Neutrophil (primary cell): Measurements from ENCODE around the gene DOK3.

Experiments used
- H3K27ac ChIP-seq: fragments of 200-600 bp; sonication (generic); 2 replicates; pipeline ENCODE4 v1.5.1; 2016; ENCODE audit warnings: mild to moderate bottlenecking, moderate library complexity
- H3K27me3 ChIP-seq: fragments of 200-600 bp; sonication (generic); 2 replicates; pipeline ENCODE4 v1.6.0; 2016; ENCODE audit warnings: mild to moderate bottlenecking
- H3K36me3 ChIP-seq: fragments of 200-600 bp; sonication (generic); 2 replicates; pipeline ENCODE4 v1.5.1; 2017
- H3K4me1 ChIP-seq, 2 experiments: fragments of 200-600 bp in 1 of 2; sonication (generic) in 1 of 2; 1 replicate in 1 of 2; 2 replicates in 1 of 2; pipeline versions ENCODE4 v1.5.1 to v1.6.1; 2013 to 2016; ENCODE audit warnings: low read depth in 1 of 2, low read length in 1 of 2, mild to moderate bottlenecking in 1 of 2, moderate library complexity in 1 of 2; ENCODE audit not compliant: control insufficient read depth in 1 of 2, insufficient read depth in 1 of 2
- H3K4me3 ChIP-seq, 2 experiments: fragments of 200-600 bp in 1 of 2; sonication (generic) in 1 of 2; 1 replicate in 1 of 2; 2 replicates in 1 of 2; pipeline ENCODE4 v1.5.1; 2013 to 2016; ENCODE audit warnings: low read depth in 1 of 2, low read length in 1 of 2, mild to moderate bottlenecking in 1 of 2, moderate library complexity in 1 of 2
- H3K9me3 ChIP-seq: fragments of 200-600 bp; sonication (generic); 2 replicates; pipeline ENCODE4 v1.5.1; 2016
- TF ChIP-seq, protein P1 (sequence below): fragments of 200-600 bp; sonication (generic); IDR thresholded peaks from 2 replicates; pipeline ENCODE4 v1.5.1; 2016; ENCODE audit warnings: antibody characterized with exemption

The DOK3 gene

DNA sequence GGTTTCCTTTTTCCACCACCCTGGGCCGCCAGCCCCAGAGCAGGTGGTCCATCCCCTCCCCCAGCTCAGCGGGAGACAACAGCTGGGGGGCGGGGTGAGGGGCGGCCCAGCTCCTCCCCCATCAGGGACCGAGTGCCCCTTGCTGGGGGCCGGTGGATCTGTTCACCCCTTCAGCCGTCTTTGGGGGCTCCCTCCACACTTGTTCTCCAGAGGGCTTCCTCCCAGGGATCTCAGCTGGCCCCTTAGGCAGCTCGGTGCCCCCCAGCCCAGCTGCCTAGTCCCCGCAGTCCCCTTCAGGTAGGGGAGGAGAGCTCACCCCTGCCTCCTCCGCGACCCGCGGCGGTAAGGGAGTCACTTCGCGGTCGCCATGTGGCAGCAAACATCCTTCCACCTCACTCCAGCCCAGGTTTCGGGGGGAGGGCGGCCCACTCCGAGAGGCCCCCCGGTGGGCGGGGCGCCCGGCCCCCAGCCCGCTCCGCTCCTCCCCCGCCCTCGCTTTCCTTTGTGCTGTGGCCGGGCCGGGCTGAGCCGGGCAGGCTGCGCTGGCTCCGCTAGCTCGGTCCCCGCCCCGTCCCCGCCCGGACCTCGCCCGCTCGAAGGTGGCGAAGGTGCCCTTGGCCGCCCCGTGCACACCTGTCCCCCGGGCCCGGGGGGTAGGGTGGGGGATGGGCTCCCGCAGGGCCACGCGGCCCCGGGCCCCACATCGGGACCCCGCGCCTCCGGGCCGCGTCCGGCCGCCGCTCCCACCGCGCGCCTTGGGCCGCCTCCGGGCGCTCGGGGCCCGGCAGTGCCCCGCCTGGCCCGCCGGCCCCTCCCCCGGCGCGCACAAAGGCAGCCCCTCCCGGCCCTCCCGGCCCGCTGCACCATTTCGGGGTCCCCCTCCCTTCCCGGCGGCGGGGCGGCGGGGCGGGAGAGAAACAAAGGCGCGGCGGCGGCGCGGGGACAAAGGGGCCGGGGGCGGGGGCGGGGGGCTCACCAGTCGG lies 36.9 kb downstream of the DOK3 start:
- Histone ChIP-seq H3K4me3 (peak overlapping the region; percentile 25 to 64), H3K27me3 (peaks cover 66% of the 10 kb centered on the region), H3K4me1 (peaks cover 27 to 49% of the 10 kb centered on the region in 2 experiments), H3K9me3 (no peaks in the 10 kb centered on the region), H3K36me3 (peaks cover 6% of the 10 kb centered on the region), H3K27ac (no peak overlapping the region)
- TF ChIP-seq, protein P1, sequence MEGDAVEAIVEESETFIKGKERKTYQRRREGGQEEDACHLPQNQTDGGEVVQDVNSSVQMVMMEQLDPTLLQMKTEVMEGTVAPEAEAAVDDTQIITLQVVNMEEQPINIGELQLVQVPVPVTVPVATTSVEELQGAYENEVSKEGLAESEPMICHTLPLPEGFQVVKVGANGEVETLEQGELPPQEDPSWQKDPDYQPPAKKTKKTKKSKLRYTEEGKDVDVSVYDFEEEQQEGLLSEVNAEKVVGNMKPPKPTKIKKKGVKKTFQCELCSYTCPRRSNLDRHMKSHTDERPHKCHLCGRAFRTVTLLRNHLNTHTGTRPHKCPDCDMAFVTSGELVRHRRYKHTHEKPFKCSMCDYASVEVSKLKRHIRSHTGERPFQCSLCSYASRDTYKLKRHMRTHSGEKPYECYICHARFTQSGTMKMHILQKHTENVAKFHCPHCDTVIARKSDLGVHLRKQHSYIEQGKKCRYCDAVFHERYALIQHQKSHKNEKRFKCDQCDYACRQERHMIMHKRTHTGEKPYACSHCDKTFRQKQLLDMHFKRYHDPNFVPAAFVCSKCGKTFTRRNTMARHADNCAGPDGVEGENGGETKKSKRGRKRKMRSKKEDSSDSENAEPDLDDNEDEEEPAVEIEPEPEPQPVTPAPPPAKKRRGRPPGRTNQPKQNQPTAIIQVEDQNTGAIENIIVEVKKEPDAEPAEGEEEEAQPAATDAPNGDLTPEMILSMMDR, result no peak

DNA sequence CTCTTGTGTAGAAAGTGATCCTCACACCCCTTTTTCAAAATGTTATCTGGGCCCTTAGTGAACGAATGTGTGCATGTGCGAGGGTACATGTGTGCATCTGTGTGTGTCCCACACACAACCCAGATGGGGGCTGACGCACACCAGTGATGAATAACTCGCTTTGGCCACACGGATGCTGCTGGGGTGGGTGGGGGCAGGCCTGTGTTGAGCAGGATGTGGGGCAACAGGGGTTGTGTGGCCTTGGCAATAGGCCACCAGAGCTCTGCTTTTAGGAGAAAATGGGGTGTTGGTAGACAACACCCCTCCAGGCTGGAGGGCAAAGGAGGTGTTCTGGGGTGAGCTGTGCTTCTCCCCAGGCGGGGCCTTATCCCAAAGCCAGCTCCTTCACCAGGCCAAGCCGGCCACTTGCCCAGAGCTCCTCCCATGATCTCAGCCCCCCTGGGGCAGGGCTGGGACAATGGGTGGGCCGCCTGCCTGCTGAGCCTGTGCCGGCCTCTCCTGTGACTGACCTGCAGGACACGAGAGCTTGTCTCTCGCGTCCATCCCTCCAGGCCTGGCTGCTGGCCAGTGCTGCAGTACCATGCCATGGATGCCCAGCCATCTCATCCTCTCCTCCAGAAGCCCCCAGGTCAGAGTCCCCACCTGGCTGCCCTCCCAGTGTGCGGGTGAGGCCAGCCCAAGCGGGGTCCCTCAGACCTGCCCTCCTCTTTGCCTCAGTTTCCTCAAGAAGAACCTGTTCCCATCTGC lies 37.8 kb downstream of the DOK3 start:
- Histone ChIP-seq H3K27ac (no peak overlapping the region), H3K4me3 (no peak overlapping the region), H3K36me3 (no peaks in the 10 kb centered on the region), H3K4me1 (peaks cover 25 to 47% of the 10 kb centered on the region in 2 experiments), H3K9me3 (no peaks in the 10 kb centered on the region), H3K27me3 (peaks cover 66% of the 10 kb centered on the region)
- TF ChIP-seq, protein P1, result no peak

DNA sequence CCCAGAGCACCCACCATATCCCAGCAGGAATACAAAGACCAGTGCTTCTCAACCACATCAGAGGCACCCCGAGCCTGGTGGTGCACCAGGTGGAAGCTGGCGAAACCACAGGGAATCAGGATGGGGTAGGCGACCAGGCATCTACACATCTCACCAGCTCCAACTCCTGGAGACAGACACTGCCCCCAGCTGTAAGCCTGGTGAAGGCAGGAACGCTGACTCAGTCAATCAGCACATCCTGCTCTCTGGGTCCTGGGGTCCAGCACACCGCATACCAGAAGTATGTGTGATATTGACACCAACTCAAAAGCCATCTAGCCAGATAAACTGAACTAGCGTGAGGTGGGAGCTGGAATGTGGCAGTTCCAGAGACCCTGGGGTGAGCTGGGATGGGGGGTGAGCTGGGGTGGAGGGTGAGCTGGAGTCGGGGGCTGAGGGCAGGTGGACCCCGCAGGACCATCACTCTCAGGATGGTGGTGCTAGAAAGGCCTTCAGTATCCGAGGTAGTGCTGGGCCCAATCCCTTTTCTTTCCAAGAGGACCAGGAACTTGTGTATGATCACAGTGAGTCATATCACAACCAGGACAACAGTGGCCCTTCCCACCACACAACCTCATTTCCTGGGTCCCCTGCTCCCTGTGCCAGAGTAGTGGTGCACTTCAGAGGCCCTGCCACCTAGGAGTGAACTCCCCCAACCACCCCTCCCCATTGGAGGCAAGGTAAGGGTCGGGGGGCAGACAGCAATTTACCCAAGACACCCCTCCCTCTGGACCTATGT lies 38.7 kb downstream of the DOK3 start:
- no peak overlapping the region for H3K4me3 ChIP-seq
- H3K4me1 ChIP-seq, result peaks cover 25 to 47% of the 10 kb centered on the region in 2 experiments
- peaks cover 66% of the 10 kb centered on the region for H3K27me3 ChIP-seq
- no peaks in the 10 kb centered on the region for H3K9me3 ChIP-seq
- TF ChIP-seq, protein P1, result no peak
- no peak overlapping the region for H3K27ac ChIP-seq
- no peaks in the 10 kb centered on the region for H3K36me3 ChIP-seq

DNA sequence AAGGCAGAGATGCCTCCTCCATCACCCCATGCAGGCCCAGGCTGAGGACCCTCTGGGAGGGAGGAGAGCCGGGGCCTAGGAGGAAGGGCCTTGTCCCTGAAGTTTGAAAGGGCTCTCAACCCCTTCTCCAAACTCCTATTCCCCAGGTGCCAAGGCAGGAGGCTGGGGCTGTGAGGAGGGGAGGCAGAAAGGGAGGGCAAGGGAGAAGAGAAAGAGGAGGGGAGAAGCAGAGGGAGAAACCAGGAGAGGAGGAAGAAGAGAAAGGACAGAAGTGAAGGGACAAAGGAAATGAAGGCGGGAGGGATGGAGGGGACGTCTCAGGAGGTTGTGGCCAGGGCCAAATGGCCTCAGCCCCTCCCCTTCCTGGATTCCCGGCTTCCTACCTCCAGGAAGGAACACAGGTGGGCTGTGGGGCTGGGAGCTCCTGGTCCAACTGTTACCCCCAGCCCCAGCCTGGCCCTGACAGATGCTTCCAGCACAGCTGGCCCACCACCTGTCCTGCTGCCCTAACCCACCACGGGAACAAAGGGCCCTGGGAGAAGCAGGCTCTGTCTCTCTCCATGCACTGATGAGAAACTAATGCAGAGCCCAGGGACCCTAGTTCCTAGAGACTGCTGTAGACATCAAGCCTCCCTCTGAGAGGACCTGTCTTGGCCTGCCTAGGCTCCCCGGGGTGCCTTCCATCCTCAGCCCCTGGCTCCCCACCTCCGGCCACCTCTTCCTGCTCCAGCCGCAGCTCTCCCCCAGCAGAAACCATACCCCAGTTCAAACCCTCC lies 39.7 kb downstream of the DOK3 start:
- H3K36me3 ChIP-seq, result no peaks in the 10 kb centered on the region
- H3K4me3 ChIP-seq, result no peak overlapping the region
- H3K27ac ChIP-seq, result no peak overlapping the region
- TF ChIP-seq, protein P1, result no peak
- H3K9me3 ChIP-seq, result no peaks in the 10 kb centered on the region
- peaks cover 57% of the 10 kb centered on the region for H3K27me3 ChIP-seq
- peaks cover 21 to 38% of the 10 kb centered on the region in 2 experiments for H3K4me1 ChIP-seq
